Putamen (tissue), 1 donor: ENCODE data around the gene ARFGEF3.
"Not testable (repeated sequence)": the region's sequence is repeated elsewhere in the genome, so short reads cannot be mapped to it uniquely, and the experiment has no call there.

Source experiments
- DNase-seq: peaks from one replicate; pipeline ENCODE4 v3.0.0-alpha.2; 2016; ENCODE audit warnings: low spot score

The ARFGEF3 gene

GRCh38 chr6:138211601-138212000 is 49.9 kb downstream of the ARFGEF3 start:
- DNase-seq: no peak

GRCh38 chr6:138212530-138212929 is 50.8 kb downstream of the ARFGEF3 start:
- not testable (repeated sequence) for DNase-seq

GRCh38 chr6:138215093-138215782 is 53.5 kb downstream of the ARFGEF3 start:
- DNase-seq: no peak

- no peak for DNase-seq
These were observed 56.7 kb downstream of the ARFGEF3 start, which contains the start of gene PBOV1 for GRCh38 chr6:138218449-138218848. Gene PBOV1 (minus strand): TSS chr6:138218491. CDS start chr6:138218395, 96 bp downstream.

GRCh38 chr6:138219398-138219797 is 57.7 kb downstream of the ARFGEF3 start:
- DNase-seq: no peak

- DNase-seq: no peak
These were observed 58.2 kb downstream of the ARFGEF3 start for GRCh38 chr6:138219901-138220300.

GRCh38 chr6:138222901-138223546 is 61.3 kb downstream of the ARFGEF3 start:
- no peak for DNase-seq

- no peak for DNase-seq
These were observed 64.2 kb downstream of the ARFGEF3 start for GRCh38 chr6:138225953-138226352.

GRCh38 chr6:138226700-138227315 is 65.1 kb downstream of the ARFGEF3 start:
- DNase-seq: no peak

- no peak for DNase-seq
These were observed 65.6 kb downstream of the ARFGEF3 start for GRCh38 chr6:138227316-138227781.

- DNase-seq: no peak
These were observed 67.3 kb downstream of the ARFGEF3 start for GRCh38 chr6:138229072-138229471.

- DNase-seq: no peak
These were observed 68.0 kb downstream of the ARFGEF3 start for GRCh38 chr6:138229663-138230179.

GRCh38 chr6:138230221-138230620 is 68.5 kb downstream of the ARFGEF3 start:
- no peak for DNase-seq

- DNase-seq: no peak
These were observed 69.1 kb downstream of the ARFGEF3 start for GRCh38 chr6:138230759-138231380.

GRCh38 chr6:138231381-138231886 is 69.7 kb downstream of the ARFGEF3 start:
- DNase-seq: no peak

GRCh38 chr6:138234363-138234762 is 72.6 kb downstream of the ARFGEF3 start:
- DNase-seq: no peak

GRCh38 chr6:138235205-138235604 is 73.5 kb downstream of the ARFGEF3 start:
- no peak for DNase-seq

- DNase-seq: no peak
These were observed 74.0 kb downstream of the ARFGEF3 start for GRCh38 chr6:138235693-138236092.

- no peak for DNase-seq
These were observed 75.7 kb downstream of the ARFGEF3 start for GRCh38 chr6:138237463-138237862.

GRCh38 chr6:138238368-138238767 is 76.6 kb downstream of the ARFGEF3 start:
- no peak for DNase-seq

- no peak for DNase-seq
These were observed 78.0 kb downstream of the ARFGEF3 start for GRCh38 chr6:138239774-138240173.
